Measurements from ENCODE around the gene SLC35D2. TPM values are rescaled to one million over a fixed set of nuclear protein-coding genes. Genes with fewer than 3 reads are reported as not detected.
A peak's percentile ranks its signal among the peaks of the same experiment; 100 is the strongest.
"Not testable (repeated sequence)": the region's sequence is repeated elsewhere in the genome, so short reads cannot be mapped to it uniquely, and the experiment has no call there.

The SLC35D2 gene
- total and polyA plus RNA-seq, 8 donors: 24.1 to 33.4 (median 29.3) TPM

DNA sequence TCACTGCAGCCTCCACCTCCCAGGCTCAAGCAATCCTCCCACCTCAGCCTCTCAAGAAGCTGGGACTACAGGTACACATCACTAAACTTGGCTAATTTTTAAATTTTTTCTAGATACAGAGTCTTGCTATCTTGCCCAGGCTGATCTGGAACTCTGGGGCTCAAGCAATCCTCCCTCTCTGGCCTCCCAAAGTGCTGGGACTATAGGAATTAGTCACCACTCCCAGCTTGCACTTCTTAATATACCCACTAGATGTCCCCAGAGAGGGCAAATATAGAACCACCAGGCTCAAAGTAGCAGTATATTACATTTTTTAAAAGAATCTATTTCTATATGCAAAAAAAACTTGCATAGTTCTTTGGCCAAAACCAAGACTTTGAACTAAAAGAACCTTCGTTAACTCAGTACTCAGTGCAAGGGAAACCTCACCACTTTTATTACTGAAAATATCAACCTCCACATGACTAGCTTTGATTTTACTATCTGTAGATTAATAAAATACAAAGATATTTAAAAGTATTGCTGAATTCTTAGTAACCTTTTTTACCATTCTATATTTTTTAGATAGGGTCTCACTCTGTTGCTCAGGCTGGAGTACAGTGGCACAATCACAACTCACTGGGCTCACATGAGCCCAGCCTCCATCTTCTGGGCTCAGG lies 55.7 kb downstream of the SLC35D2 start:
- ATAC-seq (peak; percentile 96), DNase-seq (peak in 1 of 4 donors; percentile 69)
- TF ChIP-seq, protein P1, sequence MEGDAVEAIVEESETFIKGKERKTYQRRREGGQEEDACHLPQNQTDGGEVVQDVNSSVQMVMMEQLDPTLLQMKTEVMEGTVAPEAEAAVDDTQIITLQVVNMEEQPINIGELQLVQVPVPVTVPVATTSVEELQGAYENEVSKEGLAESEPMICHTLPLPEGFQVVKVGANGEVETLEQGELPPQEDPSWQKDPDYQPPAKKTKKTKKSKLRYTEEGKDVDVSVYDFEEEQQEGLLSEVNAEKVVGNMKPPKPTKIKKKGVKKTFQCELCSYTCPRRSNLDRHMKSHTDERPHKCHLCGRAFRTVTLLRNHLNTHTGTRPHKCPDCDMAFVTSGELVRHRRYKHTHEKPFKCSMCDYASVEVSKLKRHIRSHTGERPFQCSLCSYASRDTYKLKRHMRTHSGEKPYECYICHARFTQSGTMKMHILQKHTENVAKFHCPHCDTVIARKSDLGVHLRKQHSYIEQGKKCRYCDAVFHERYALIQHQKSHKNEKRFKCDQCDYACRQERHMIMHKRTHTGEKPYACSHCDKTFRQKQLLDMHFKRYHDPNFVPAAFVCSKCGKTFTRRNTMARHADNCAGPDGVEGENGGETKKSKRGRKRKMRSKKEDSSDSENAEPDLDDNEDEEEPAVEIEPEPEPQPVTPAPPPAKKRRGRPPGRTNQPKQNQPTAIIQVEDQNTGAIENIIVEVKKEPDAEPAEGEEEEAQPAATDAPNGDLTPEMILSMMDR (IDR thresholded peaks at IDR 0.05): peak; percentile 76 to 80
- no peaks in the 10 kb centered on the region for H3K9me3 ChIP-seq
- H3K27ac ChIP-seq: no peak overlapping the region
- no peaks in the 10 kb centered on the region for H3K27me3 ChIP-seq
- intact Hi-C loops (cut with DNase I): no loop called here
- H3K4me3 ChIP-seq: no peak overlapping the region
- H3K36me3 ChIP-seq: peaks cover 0 to 14% of the 10 kb centered on the region in 2 donors
- H3K4me1 ChIP-seq: no peaks in the 10 kb centered on the region

DNA sequence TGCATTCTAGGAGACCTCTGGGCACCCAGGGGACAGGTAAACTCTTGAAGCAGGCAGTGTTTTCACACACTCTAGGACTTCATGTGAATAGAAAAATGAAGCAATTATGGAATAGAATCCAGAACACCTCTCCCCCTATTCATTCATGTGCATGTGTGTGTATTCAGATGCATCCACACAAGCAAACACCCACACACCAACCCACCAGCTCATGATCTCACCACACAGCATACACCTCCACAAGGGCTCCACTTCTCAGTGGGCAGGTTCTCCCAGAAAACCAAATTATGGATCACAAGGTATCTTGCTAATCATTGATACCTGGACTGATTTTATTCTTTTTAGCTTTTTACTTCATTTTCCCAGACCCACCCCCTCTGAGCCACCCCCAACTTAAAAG lies 60.3 kb downstream of the SLC35D2 start:
- Histone ChIP-seq H3K36me3 (peaks cover 0 to 20% of the 10 kb centered on the region in 2 donors), H3K27me3 (no peaks in the 10 kb centered on the region), H3K4me1 (no peaks in the 10 kb centered on the region), H3K9me3 (no peaks in the 10 kb centered on the region), H3K4me3 (no peak overlapping the region), H3K27ac (no peak overlapping the region)
- no peak for ATAC-seq
- no peak for DNase-seq
- intact Hi-C loops (cut with DNase I): loop anchor here in 1 of 2 donors (5.0 kb wide), 1 partner anchor 334 kb away; the partner anchor contains the start of gene PRXL2C
- TF ChIP-seq, protein P1 (IDR thresholded peaks at IDR 0.05): no peak

DNA sequence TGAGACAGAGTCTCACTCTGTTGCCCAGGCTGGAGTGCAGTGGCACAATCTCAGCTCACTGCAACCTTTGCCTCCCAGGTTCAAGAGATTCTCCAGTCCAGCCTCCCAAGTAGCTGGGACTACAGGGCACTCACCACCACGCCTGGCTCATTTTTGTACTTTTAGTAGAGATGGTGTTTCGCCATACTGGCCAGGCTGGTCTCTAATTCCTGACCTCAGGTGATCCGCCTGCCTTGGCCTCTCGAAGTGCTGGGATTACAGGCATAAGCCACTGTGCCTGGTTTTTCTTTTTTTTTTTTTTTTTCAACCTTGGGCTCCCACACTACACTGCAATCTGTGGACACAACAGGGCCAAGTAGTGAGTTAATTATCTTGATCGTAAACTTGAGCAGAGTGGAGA lies 60.8 kb downstream of the SLC35D2 start:
- not testable (repeated sequence) for H3K27me3 ChIP-seq, H3K4me1 ChIP-seq, H3K27ac ChIP-seq, H3K4me3 ChIP-seq, ATAC-seq, DNase-seq, H3K9me3 ChIP-seq
- peaks cover 0 to 20% of the 10 kb centered on the region in 2 donors for H3K36me3 ChIP-seq
- intact Hi-C loops (cut with DNase I): loop anchor here in 1 of 2 donors (5.0 kb wide), 1 partner anchor 335 kb away; the partner anchor contains the start of gene PRXL2C

DNA sequence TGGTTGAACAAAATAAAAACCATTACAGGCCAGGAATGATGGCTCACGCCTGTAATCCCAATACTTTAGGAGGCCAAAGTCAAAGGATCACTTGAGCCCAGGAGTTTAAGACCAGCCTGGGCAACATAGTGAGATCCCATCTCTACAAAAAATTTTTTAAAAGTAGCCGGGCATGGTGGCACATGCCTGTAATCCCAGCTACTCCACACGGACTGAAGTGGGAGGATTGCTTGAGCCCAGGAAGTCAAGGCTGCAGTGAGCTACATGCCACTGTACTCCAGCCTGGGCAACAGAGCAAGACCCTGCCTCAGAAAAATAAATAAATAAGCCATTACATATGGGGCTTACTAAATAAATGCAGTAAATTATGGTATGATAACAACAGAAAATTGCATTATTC lies 61.3 kb downstream of the SLC35D2 start:
- H3K4me3 ChIP-seq, H3K9me3 ChIP-seq, H3K4me1 ChIP-seq, ATAC-seq, DNase-seq, H3K27ac ChIP-seq, H3K27me3 ChIP-seq: not testable (repeated sequence)
- peaks cover 0 to 20% of the 10 kb centered on the region in 2 donors for H3K36me3 ChIP-seq
- intact Hi-C loops (cut with DNase I): loop anchor here in 1 of 2 donors (5.0 kb wide), 1 partner anchor 335 kb away; the partner anchor contains the start of gene PRXL2C

DNA sequence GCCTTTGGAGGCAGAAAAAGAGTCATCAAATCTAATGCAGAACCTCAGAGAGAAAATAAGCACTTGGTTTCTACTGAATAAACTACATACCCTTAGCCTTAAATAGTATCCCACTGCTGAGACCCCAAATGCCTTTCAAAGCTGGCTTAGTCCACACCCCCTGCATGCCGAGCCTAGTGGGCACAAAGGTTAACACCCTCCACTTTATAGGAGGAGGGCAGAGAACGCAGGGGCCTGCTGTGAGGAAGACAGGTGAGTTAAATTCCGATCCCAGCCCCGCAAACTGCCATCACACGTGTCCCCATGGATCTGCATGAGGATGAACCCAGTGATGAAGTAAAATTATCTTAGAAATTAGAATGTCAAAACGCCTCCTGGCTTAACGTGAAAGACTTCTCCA lies 62.0 kb downstream of the SLC35D2 start:
- H3K36me3 ChIP-seq: peaks cover 0 to 20% of the 10 kb centered on the region in 2 donors
- ATAC-seq (no peak), DNase-seq (no peak)
- TF ChIP-seq, protein P1 (IDR thresholded peaks at IDR 0.05): no peak
- H3K27me3 ChIP-seq: no peaks in the 10 kb centered on the region
- H3K4me3 ChIP-seq: no peak overlapping the region
- H3K9me3 ChIP-seq: no peaks in the 10 kb centered on the region
- no peak overlapping the region for H3K27ac ChIP-seq
- H3K4me1 ChIP-seq: no peaks in the 10 kb centered on the region
- intact Hi-C loops (cut with DNase I): loop anchor here in 1 of 2 donors (5.0 kb wide), 1 partner anchor 336 kb away; the partner anchor contains the start of gene PRXL2C

DNA sequence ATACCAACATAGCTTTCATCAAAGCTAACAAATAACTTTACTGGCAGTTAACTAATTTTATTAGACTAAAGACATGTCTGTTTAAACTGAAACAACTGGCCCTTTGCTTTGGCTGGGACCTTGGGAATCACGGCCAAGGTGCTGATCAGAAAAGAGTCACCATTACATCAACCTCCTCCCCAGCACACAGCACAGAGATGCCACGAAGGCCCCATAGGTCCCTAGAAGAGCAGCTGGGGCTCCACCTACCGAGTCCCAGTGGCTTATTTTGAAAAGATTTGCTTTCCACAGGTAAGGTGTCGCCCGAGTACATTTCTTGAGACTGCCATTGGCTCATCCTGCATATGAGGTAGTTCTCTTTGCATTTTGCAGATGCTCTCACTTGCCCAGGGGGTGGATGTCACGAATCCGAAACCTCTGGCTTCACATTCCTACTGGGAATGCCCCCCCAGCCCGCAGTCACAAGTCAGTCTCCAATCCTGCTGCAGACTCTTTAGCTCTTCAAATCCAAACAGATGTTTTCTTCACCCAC lies 62.7 kb downstream of the SLC35D2 start:
- H3K9me3 ChIP-seq: no peaks in the 10 kb centered on the region
- TF ChIP-seq, protein P1 (IDR thresholded peaks at IDR 0.05): no peak
- H3K4me3 ChIP-seq: no peak overlapping the region
- H3K4me1 ChIP-seq: no peaks in the 10 kb centered on the region
- H3K36me3 ChIP-seq: peaks cover 0 to 20% of the 10 kb centered on the region in 2 donors
- DNase-seq (no peak), ATAC-seq (no peak)
- H3K27ac ChIP-seq: no peak overlapping the region
- no peaks in the 10 kb centered on the region for H3K27me3 ChIP-seq
- intact Hi-C loops (cut with DNase I): loop anchor here in 1 of 2 donors (5.0 kb wide), 1 partner anchor 336 kb away; the partner anchor contains the start of gene PRXL2C

Measured in left lung (tissue), 10 donors.